T follicular helper cell (primary cell): ENCODE results near the gene SPP1.
A peak's percentile ranks its signal among the peaks of the same experiment; 100 is the strongest.
"Not testable (repeated sequence)": the region's sequence is repeated elsewhere in the genome, so short reads cannot be mapped to it uniquely, and the experiment has no call there.

Experiments
- DNase-seq: peaks from one replicate; pipeline ENCODE4 v3.0.0-alpha.2; 2020; ENCODE audit warnings: low read depth

The SPP1 gene

DNA sequence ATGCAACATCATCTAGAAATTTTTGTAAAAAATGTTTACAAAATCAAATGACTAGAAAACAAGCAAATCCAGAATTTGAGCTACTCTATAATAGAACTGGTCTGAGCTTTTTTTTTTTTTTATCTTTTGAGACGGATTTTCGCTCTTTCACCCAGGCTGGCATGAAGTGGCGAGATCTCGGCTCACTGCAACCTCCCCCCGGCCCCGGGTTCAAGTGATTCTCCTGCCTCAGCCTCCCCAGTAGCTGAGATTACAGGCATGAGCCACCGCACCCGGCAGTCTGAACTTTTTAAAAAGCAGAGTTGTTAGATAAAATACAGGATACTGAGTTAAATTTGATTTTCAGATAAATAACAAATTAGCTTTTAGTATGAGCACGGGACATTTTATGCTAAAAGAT is 11.0 kb downstream of the SPP1 start:
- DNase-seq: no peak

DNA sequence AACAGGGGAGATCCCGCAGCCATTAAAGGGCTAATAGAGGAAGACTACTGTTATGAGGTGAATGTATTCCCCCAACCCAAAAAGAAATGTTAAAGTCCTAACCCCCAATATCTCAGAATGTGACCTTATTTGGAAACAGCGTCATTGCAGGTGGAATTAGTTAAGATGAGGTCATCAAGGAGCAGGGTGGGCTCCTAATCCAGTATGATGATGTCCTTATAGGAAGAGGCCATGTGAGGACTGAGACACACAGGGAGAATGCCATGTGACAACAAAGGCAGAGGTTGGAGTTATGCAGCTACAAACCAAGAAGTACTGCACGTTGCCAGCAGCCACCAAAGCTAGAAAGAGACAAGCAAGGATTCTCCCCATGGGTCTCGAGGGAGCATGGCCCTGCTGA is 14.3 kb downstream of the SPP1 start:
- DNase-seq: no peak

DNA sequence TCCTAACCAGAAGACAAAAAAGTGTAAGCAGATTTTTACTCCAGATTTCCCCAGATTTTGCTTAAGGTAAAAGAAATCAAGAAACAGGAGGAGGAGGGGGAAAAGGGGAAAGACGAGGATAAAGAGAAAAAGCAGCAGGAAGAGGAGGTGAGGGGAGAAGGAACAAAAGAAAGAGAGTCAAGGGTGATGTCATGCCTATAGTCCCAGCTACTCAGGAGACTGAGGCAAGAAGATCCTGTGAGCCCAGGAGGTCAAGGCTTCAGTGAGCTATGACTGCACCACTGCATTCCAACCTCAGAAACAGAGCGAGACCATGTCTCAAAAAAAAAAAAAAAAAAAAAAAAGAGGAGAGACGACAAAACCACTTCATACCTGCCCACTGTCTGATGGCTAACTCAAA is 19.9 kb downstream of the SPP1 start:
- no peak for DNase-seq

DNA sequence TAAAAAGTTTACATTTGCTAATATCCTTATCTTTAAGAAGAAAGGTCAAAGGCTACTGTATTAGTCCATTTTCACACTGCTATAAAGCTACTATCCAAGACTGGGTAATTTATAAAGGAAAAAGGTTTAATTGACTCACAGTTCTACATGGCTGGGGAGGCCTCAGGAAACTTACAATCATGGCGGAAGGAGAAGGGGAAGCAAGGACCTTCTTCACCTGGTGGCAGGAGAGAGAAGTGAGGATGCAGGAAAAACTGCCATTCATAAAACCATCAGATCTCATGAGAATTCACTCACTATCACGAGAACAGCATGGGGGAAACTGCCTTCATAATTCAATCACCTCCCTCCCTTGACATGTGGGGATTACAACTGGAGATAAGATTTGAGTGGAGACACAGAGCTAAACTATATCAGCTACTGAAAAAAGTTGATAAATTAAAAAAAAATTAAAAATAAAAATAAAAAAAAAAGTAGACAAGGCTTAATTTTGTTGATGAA is 23.7 kb downstream of the SPP1 start:
- not testable (repeated sequence) for DNase-seq

DNA sequence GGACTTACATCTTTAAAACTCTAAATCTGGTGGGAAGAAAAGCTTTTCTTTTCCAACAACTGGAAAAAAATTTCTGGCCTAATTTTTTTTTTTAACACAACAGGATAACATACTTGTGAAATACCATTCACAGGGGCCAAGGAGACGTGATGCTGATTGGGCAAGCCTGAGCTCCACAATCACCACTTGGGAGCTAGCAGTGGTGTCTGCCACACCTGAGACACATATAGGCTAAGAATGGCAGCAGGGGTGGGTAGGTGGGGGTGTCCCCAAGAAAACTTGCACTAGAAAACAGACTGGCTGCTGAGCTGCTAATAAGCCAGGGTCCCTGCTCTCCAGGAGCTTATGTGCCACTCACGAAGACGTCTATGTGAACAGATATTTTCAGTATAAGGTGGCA is 26.4 kb downstream of the SPP1 start:
- no peak for DNase-seq

DNA sequence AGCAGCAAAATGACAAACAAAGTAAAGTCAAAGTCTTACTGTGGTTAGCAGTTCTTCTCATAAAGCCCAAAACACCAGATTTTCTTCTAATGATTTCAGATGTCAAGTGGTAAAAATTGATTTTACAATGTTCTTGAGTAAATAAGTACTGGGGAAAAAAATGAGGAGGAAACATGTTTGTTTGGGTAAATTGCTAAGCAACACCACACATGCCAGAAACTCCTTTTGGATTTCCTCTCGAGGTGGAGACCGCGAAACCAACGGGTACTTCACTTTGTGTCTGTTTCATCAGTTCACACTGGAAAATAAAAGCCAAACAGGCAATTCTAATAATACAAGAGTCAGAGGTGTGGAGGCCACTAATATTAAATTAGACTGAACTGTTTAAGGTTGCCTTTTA is 27.3 kb downstream of the SPP1 start:
- DNase-seq: no peak

DNA sequence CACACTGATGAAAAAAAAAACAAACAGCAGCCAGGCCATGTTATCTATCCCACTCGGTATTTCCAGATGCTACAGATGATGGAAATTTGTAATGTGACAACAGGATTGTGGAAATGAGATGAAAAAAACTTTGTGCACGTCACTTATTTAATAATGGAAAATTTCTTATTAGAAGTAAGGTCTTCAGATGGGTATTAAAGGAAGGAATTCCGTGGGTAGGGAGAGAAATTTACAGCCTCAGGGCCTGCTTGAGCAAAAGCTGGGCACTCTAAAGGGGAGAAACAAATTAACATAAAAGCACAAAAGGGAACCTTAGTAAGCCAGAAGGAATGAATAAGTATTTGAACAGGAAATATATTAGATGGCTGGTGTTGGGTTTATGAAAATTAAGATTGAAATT is 27.7 kb downstream of the SPP1 start:
- no peak for DNase-seq

DNA sequence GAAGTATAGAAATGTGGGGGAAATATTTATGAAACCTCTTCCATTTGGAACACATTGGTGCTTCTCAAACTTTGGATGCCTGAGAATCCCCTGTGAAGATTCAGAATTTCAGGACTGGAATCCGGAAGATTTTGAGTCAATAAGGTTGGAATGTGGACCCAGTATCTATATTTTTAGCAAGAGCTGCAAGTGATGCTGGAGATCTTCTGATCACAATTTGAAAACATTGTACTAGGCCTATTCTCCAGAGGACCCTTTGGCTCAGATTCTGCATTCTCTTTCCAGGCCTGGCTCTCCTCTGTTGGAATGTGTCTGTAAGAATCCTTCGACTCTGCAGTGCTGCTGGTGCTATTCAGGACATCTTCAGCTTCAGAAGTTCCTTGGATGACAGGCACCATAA is 29.6 kb downstream of the SPP1 start:
- DNase-seq: no peak

DNA sequence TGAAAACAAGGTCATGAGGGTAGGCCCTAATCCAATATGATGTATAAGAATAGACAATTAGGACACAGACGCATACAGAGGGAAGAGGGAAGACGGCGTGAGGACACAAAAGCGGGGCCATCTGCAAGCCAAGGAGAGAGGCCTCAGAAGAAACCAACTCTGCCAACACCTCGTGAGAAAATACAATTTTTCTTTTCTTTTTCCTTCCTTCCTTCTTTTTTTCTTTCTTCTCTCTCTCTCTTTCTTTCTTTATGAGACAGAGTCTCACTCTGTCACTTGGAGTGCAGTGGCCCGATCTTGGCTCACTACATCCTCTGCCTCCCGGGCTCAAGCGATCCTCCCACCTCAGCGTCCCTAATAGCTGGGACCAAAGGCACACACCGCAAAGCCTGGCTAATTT is 30.4 kb downstream of the SPP1 start:
- no peak for DNase-seq

DNA sequence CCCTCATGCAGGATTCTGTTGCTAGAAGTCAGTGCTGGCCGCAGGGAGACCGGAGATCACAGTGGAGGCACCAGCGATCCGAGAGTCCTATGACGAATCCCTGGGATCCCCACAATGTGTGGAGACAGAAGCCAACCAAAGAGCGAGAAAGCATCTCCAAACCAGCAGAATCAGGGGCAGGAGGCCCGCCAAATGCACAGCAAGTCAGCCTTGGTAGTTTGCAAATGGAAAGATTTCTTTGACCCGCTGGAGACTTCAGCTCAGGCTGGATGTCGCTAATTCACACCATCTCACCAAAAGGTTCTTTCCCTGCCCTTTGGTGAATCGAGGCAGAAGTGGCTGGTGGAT is 31.4 kb downstream of the SPP1 start:
- no peak for DNase-seq

DNA sequence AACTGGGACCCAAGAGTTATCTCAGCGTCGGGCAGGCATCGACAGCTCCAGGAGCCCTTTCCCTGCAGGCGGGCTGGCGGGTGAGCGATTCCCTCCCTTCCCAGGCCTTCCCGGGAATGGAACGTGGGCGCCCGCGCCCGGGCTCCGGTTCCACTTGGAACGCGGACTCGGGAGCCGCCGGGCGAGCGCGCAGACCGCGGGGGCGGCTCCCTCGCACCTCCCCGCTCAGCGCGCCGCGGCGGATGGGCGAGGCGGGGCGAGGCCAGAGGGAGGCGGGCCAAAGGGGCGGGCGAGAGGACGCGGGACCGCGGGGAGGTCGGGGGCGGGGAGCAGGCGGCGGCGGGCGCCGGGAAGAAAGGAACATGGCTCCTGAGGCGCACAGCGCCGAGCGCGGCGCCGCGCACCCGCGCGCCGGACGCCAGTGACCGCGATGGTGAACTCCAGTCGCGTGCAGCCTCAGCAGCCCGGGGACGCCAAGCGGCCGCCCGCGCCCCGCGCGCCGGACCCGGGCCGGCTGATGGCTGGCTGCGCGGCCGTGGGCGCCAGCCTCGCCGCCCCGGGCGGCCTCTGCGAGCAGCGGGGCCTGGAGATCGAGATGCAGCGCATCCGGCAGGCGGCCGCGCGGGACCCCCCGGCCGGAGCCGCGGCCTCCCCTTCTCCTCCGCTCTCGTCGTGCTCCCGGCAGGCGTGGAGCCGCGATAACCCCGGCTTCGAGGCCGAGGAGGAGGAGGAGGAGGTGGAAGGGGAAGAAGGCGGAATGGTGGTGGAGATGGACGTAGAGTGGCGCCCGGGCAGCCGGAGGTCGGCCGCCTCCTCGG is 32.0 kb downstream of the SPP1 start, which contains the start of gene PKD2:
TSS of gene PKD2 (plus strand) at position 332 of the 818 bp plus-strand sequence. CDS start at position 431, 99 bp downstream.
- DNase-seq: peak; percentile 42

DNA sequence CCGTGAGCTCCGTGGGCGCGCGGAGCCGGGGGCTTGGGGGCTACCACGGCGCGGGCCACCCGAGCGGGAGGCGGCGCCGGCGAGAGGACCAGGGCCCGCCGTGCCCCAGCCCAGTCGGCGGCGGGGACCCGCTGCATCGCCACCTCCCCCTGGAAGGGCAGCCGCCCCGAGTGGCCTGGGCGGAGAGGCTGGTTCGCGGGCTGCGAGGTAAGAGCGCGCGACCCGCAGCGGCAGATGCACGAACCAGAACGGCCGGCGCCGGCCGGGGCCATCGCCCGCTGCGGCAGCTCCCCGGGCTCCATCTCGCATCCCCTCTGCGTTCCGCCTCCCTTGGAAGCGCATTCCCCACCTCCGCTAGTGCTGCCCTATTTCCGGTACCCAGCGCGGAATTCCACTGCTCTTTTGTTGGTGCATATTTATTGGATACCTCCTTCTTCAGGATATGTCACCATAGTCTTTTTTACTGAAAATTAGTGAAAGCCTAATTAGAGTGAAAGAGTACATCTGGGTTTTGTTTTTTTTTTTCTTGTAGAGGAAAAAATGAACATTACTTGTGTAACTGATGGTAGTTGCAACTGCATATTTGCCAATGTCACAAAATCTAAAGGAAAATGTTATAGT is 32.7 kb downstream of the SPP1 start:
- no peak for DNase-seq

DNA sequence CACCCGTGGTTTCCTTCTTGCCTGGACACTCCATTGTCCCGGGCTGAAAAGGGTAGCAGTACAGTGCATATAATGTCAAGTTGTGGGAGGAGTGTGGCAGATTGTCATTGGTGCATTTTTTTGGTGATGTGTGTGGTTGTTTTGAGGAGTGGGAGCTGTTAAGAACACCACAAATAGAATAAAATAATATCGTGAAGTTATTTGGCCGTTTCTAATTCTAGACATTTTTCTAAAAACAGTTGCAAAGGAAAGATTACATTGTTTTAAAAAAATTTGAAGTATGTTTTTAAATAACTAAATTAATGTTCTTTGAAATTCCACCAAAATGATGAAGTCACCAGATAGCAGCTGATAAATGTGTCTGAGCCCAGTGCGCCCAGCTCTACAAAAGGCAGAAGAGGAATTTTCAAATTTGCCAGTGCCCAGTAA is 33.2 kb downstream of the SPP1 start:
- no peak for DNase-seq

DNA sequence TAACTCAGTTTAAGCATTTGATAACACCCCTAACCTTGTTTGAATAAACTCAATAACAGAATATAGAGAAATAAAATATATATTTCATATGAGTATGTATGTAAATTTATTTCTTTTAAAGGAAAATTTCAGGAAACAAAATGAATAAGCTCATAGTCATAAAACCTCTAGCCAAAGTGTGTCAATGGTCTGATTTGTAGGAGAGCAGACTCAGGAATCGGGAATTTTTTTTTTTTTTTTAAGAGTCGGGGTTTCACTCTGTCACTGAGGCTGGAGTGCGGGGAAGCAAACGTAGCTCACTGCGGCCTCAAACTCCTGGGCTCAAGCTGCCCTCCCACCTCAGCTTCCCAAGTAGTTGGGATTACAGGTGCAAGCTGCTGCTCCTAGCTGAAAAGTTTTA is 34.4 kb downstream of the SPP1 start:
- DNase-seq: no peak

DNA sequence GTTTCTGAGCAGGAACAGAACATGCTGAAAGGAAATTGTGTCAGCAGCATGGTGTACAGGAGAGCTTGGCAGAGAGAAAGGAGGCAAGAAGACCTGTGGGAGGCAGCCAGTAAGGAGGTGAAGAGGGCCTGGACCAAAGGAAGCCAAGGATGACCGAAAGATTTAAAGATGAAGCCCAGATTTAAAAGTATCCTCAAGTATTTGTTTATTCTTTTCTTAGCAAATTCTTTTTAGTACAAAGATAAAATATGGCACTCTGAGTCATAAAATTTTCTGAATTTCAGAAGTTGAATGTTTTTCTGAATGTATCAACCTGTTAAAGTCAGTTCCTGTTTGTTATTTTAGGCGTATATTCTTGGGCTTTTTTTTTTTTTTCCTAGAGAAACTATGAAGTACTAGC is 35.5 kb downstream of the SPP1 start:
- DNase-seq: no peak

DNA sequence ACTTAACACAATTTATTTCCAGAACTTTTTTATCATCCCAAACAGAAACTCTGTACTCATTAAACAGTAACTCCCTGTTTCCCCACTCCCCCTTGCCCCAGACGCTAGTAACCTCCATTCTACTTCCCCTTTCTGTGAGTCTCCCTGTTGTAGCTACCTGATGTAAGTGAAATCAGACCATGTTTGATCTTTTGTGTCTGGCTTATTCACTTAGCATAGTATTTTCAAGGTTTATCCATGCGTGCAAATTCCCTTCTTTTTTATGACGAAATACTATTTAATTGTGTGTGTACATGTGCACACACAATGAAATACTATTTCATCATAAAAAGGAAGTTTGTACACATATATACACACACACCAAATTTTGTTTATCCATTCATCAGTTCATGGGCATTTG is 37.1 kb downstream of the SPP1 start:
- DNase-seq: no peak

DNA sequence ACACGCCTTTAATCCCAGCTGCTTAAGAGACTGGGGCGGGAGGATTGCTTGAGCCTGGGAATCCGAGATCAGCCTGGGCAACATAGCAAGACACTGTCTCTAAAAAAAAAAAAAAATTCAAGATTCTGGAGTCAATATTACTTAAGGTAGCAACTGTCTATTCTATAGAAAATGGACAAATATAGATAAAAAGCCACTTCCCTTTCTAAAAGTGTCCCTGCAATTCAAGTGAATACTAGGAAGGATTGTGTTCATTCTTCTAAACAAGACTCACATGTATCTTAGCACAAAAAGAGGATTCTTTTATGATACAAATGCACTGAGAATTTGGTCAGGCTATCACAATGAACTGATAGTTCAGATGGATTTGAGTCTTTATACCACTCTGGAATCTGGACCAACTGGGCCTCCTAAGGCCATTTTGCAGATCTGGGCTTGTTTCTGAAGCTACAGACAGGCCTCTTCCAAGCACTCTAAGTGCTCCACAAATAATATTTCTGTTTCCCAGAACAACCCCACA is 38.9 kb downstream of the SPP1 start:
- DNase-seq: no peak

DNA sequence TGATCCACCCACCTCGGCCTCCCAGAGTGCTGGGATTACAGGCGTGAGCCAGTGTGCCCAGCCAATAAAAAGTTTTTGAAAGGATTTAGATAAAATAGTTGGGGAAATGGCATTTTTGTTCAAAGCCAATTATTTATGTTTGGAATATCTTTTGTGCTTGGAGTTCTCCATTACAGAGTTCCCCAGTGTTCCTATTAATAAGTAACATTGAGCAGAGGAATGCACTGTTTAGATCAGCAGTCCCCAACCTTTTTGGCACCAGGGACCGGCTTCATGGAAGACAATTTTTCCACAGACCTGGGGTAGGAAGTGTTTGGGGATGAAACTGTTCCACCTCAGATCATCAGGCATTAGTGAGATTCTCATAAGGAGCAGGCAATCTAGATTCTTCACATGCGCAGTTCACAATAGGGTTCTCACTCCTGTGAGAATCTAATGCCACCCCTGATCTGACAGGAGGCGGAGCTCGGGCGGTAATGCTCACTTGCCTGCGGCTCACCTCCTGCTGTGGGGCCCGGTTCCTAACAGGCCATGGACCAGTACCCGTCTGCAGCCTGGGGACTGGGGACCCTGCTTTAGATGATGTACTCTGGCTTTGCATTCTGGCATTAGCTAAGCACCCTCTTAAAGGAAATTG is 40.3 kb downstream of the SPP1 start:
- no peak for DNase-seq

DNA sequence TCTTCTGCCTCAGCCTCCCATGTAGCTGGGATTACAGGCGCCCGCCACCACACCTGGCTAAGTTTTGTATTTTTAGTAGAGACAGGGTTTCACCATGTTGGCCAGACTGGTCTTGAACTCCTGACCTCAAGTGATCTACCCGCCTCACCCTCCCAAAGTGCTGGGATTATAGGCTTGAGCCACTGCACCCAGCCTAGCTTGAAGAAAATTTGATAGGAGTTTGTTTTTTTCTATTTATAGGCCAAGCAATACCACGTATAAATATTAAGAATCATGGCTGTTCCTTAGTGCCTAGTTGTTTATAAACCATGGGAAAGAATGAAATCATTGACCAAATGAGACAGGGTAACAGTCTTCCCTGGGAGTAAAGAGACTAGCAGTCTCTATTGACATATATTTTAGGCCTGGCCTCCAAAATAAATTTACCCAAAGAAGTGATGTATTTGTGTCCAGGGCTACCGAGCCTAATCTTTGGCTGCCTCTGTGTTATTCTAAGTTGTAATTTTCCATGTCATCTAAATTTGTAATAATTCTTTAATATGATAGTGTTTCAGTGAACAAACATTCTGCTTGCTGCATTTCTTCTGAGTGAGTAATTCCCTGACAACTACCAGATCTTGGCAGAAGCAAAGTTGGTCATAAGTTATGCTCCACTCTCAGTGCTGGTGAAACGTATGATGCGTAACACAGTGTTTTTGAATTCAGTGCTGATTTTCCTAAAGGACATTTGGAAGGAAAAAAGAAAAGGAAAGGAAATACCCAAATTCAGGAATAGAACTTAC is 42.2 kb downstream of the SPP1 start:
- no peak for DNase-seq

DNA sequence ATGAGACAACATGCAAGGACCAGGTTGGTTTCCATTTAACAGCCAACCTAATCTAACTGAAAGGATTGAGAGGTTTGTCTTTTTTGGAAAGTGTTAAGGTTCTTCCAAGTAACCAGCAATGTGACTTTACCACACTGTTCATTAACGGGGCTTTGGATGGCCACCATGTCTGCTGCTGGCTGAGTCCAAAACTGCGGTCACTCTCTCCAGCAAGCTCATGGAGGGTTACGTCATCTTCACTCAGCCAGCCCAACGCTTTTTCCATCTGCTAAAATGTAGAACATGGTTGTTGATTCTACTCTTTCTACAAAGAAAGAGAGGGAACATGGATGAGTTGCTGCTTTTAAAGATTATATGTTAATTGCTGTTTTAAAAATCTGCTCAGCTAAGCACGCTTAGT is 43.0 kb downstream of the SPP1 start:
- DNase-seq: no peak

DNA sequence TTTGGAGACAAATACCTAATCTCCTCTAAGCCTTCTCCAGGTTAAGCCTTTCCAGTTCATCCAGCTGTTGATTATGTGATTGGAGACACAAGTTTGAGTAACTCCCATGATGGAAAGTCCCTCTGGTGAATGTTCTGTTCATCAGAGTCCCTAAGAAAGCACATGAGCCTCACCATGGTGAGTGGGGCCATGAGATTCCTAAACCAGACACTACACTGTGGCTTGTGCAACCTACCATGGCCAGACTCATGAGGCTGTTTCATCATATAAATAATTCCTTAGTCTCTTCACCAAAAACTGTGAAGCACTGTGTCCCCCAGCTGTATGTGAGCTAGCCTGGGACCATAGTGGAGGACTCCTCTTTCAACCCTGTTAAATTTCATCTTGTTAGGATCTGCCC is 46.3 kb downstream of the SPP1 start:
- no peak for DNase-seq

DNA sequence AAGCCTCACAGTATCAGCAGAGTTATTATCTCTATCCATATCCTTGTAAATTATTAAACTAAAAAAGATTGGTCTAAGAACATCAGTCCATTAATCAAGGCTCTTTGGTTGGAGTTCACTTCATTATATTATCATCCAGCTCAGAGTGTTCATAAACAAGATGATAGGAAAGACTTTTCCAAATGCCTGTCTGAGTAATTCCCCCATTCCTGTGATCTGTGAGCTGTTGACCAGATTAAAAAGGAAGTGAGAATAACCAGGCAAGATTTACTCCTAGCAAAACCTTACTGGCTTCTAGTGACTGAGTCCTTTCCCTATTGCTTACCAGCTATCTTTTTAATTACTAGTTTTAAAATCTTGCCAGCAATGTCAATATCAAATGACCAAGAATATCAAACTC is 46.8 kb downstream of the SPP1 start:
- DNase-seq: no peak
